Natural killer cell (primary cell): ENCODE measurements around the gene TTC23. TPM values are rescaled to one million over a fixed set of nuclear protein-coding genes. Genes with fewer than 3 reads are reported as not detected.

Experiments used
- ATAC-seq, 3 donors: fragments of 150-1000 bp in 2 of 3; fragments of 200-7000 bp in 1 of 3; cut with Tn5 transposase; 1 replicate in 1 of 3; 2 replicates in 2 of 3; pipeline ENCODE4 v1.10.0; 2021; ENCODE audit warnings: mild to moderate bottlenecking in 2 of 3, moderate library complexity in 2 of 3
- DNase-seq, 2 donors: peaks; one replicate each; pipeline versions ENCODE4 v3.0.0 to v3.0.0-alpha.2; 2013 to 2021; ENCODE audit warnings: mixed read lengths in 1 of 2
- H3K27ac ChIP-seq: one replicate; pipeline ENCODE4 v1.5.1; 2013; ENCODE audit warnings: mild to moderate bottlenecking, low read length
- H3K27me3 ChIP-seq: one replicate; pipeline ENCODE4 v1.6.1; 2013; ENCODE audit warnings: low read length; ENCODE audit not compliant: control insufficient read depth, insufficient read depth
- H3K36me3 ChIP-seq: one replicate; pipeline ENCODE4 v1.6.1; 2013; ENCODE audit warnings: low read length; ENCODE audit not compliant: control insufficient read depth, insufficient read depth
- H3K4me1 ChIP-seq: one replicate; pipeline ENCODE4 v1.6.1; 2013; ENCODE audit warnings: low read length; ENCODE audit not compliant: control insufficient read depth, insufficient read depth
- H3K4me3 ChIP-seq: one replicate; pipeline ENCODE4 v1.5.1; 2013; ENCODE audit warnings: low read length
- H3K9me3 ChIP-seq: one replicate; pipeline ENCODE4 v1.6.1; 2013; ENCODE audit warnings: low read length; ENCODE audit not compliant: control insufficient read depth, insufficient read depth
- H3K27ac Mint-ChIP-seq, 2 donors: one replicate each; pipeline ENCODE4 v1.8.0; 2022; ENCODE audit warnings: mild to moderate bottlenecking in 2 of 2, mixed read lengths in 2 of 2, moderate library complexity in 1 of 2
- H3K27me3 Mint-ChIP-seq, 2 donors: one replicate each; pipeline ENCODE4 v1.8.0; 2022; ENCODE audit warnings: low read depth in 2 of 2, mixed read lengths in 2 of 2
- H3K36me3 Mint-ChIP-seq: one replicate; pipeline ENCODE4 v1.8.0; 2022; ENCODE audit warnings: mixed read lengths
- H3K4me1 Mint-ChIP-seq, 2 donors: one replicate each; pipeline ENCODE4 v1.8.0; 2022; ENCODE audit warnings: mixed read lengths in 2 of 2
- H3K4me3 Mint-ChIP-seq: one replicate; pipeline ENCODE4 v1.8.0; 2022; ENCODE audit warnings: mild to moderate bottlenecking, moderate library complexity, mixed read lengths
- H3K9me3 Mint-ChIP-seq, 2 donors: one replicate each; pipeline ENCODE4 v1.8.0; 2022; ENCODE audit warnings: mixed read lengths in 2 of 2
- WGBS: methylation state at CpG from one replicate; pipeline ENCODE4 v1.1.7; 2013; ENCODE audit warnings: missing lambda C conversion rate; ENCODE audit not compliant: insufficient coverage; 5-methylcytosine and 5-hydroxymethylcytosine counted together
- intact Hi-C: fragments of 100-400 bp; cut with micrococcal nuclease; formaldehyde crosslinking; loops from one replicate; pipeline ENCODE4 v1.14.2; 2022
- total RNA-seq, 4 donors: library from RNA; stranded (reverse); fragments of 120-200 nt in 1 of 4; gene quantifications; one replicate each; pipeline versions ENCODE4 v1.2.3 to v1.2.4, GENCODE V29; 2013 to 2022
- TF ChIP-seq, protein P1 (sequence below): fragments of 200-600 bp; IDR thresholded peaks from one replicate; pipeline ENCODE4 v1.8.0; 2022; ENCODE audit warnings: antibody characterized with exemption

Gene TTC23
- total RNA-seq, 3 donors from 2014 or later (not counting 1 experiment from before 2014, with no cell fraction given) = 0.75 to 1.1 (median 1.0) TPM

DNA sequence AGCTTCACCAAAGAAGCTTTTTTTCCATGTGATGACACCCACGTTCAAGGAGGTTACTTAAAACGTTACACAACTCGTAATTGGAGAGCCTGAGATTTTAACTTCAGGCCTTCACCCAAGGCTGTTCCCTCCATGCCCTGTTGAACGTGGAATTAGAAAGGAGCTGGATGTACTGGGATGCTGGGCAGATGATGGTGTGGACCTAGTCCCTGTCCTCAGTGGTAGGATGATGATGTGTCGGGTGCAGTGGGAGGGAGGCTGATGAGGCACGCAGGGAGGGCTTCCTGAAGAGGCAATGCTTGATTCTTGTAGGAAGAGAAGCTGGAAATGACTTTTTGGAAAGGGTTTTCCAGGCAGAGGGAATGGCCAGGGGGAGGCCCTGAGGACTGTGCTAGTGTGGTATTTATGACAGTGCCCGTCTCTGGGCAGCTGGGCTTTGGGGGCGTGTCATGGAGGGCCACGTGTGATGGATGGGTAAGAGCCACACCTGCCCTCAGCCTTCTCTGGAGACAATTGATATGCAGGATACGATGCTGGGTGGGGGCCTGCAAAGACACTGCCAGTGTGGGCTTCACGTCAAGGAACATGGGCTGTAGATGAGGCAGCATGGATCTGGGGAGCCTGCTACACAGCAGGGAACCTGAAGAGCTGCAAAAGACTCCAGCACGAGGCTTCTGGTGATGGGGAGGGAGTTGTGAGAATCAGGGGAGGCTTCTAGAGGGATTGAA is 129.2 kb downstream of the TTC23 start:
- no peaks in the 10 kb centered on the region for H3K27me3 Mint-ChIP-seq
- Histone ChIP-seq H3K36me3 (no peaks in the 10 kb centered on the region), H3K9me3 (no peaks in the 10 kb centered on the region), H3K4me1 (peaks cover 4% of the 10 kb centered on the region), H3K27me3 (no peaks in the 10 kb centered on the region), H3K27ac (no peak overlapping the region), H3K4me3 (no peak overlapping the region)
- H3K27ac Mint-ChIP-seq = no peak overlapping the region
- no peaks in the 10 kb centered on the region for H3K4me1 Mint-ChIP-seq
- H3K4me3 Mint-ChIP-seq = no peak overlapping the region
- DNase-seq = no peak
- intact Hi-C loops = no loop called here
- H3K36me3 Mint-ChIP-seq = no peaks in the 10 kb centered on the region
- ATAC-seq = no peak
- H3K9me3 Mint-ChIP-seq = no peaks in the 10 kb centered on the region
- WGBS = 83% methylated on average over 12 of the region's 12 CpGs
- TF ChIP-seq, protein P1, sequence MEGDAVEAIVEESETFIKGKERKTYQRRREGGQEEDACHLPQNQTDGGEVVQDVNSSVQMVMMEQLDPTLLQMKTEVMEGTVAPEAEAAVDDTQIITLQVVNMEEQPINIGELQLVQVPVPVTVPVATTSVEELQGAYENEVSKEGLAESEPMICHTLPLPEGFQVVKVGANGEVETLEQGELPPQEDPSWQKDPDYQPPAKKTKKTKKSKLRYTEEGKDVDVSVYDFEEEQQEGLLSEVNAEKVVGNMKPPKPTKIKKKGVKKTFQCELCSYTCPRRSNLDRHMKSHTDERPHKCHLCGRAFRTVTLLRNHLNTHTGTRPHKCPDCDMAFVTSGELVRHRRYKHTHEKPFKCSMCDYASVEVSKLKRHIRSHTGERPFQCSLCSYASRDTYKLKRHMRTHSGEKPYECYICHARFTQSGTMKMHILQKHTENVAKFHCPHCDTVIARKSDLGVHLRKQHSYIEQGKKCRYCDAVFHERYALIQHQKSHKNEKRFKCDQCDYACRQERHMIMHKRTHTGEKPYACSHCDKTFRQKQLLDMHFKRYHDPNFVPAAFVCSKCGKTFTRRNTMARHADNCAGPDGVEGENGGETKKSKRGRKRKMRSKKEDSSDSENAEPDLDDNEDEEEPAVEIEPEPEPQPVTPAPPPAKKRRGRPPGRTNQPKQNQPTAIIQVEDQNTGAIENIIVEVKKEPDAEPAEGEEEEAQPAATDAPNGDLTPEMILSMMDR = no peak

DNA sequence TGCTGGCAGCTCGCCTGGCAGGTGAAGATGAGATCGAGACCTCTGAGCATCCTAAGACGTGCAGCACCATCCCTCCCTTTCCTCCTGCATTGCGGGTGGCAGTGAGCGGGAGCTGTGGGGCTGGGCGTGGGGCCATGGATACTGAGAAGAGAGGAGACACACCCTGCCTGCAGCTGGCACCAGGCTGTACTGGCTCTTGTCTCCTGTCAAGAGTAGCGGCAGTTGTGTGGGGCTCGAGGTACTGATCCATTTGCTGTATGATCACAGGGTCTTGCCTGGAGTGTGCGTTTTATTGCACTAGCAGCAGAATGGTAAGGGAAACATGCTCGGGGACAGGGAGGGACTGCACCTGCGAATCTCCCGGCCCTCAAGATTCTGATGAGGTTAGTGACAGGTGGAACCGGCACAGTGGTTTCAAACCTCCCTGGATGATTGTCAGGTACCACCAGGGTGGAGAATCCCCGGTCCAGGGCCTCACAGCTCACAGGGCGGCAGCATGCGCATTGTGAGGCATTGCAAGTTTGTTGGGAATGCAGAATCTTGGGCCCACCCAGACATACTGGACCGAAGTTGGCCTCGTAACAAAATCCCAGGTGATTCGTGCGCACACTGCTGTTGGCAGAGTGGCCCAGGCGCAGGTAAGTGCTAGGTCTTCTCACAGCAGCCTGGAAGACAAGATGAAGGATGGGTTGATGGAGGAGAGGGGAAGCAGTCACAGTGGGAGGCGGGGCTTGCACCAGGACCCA is 130.4 kb downstream of the TTC23 start:
- H3K27me3 Mint-ChIP-seq = no peaks in the 10 kb centered on the region
- Histone ChIP-seq H3K27ac (no peak overlapping the region), H3K4me1 (no peaks in the 10 kb centered on the region), H3K4me3 (no peak overlapping the region), H3K9me3 (no peaks in the 10 kb centered on the region), H3K36me3 (no peaks in the 10 kb centered on the region), H3K27me3 (no peaks in the 10 kb centered on the region)
- WGBS = 91% methylated on average over 21 of the region's 22 CpGs
- no peak overlapping the region for H3K27ac Mint-ChIP-seq
- no peaks in the 10 kb centered on the region for H3K9me3 Mint-ChIP-seq
- TF ChIP-seq, protein P1 = no peak
- intact Hi-C loops = no loop called here
- no peaks in the 10 kb centered on the region for H3K36me3 Mint-ChIP-seq
- no peak overlapping the region for H3K4me3 Mint-ChIP-seq
- no peak for ATAC-seq
- no peak for DNase-seq
- H3K4me1 Mint-ChIP-seq = no peaks in the 10 kb centered on the region

DNA sequence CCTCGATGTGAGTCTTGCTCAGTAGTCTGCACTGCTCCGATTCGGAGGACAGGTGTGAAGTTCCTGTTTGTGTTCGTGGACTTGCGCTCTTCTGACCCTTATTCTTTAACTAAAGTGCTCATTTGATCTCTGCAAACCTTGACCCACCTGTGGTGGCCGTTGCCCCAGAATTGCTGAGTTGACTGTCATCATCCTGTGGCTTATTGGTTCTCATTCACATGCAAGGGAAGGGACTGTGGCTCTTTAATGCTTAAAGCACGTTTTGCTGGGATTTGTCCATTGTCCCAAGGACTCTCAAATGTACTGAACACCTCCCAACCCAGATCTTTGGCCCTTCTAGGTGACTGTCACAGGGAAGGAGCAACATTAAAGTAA is 131.1 kb downstream of the TTC23 start:
- ATAC-seq (no peak), DNase-seq (no peak)
- no peak overlapping the region for H3K27ac Mint-ChIP-seq
- no peaks in the 10 kb centered on the region for H3K4me1 ChIP-seq
- no peak overlapping the region for H3K27ac ChIP-seq
- no peak overlapping the region for H3K4me3 ChIP-seq
- no peak overlapping the region for H3K4me3 Mint-ChIP-seq
- intact Hi-C loops = no loop called here
- H3K9me3 Mint-ChIP-seq = no peaks in the 10 kb centered on the region
- H3K36me3 ChIP-seq = no peaks in the 10 kb centered on the region
- H3K4me1 Mint-ChIP-seq = no peaks in the 10 kb centered on the region
- H3K27me3 Mint-ChIP-seq = no peaks in the 10 kb centered on the region
- no peaks in the 10 kb centered on the region for H3K36me3 Mint-ChIP-seq
- no peaks in the 10 kb centered on the region for H3K27me3 ChIP-seq
- H3K9me3 ChIP-seq = no peaks in the 10 kb centered on the region
- 87% methylated on average over 7 of the region's 7 CpGs for WGBS
- TF ChIP-seq, protein P1 = no peak
